GM12801 (cell line): ENCODE data around the gene ZCCHC13.

Experiments
- CTCF ChIP-seq: IDR thresholded peaks from one replicate; pipeline ENCODE4 v1.5.1; 2011; ENCODE audit warnings: control low read depth; ENCODE audit not compliant: insufficient read length; ENCODE audit errors: extremely low read depth

Gene ZCCHC13

GRCh38 chrX:74351760-74352159, 47.8 kb downstream of the ZCCHC13 start:
- TF ChIP-seq CTCF, result no peak

- TF ChIP-seq CTCF, result no peak
Measured at GRCh38 chrX:74353984-74354383, 50.0 kb downstream of the ZCCHC13 start.
